ENCODE measurements around the gene ASB10.

DNA sequence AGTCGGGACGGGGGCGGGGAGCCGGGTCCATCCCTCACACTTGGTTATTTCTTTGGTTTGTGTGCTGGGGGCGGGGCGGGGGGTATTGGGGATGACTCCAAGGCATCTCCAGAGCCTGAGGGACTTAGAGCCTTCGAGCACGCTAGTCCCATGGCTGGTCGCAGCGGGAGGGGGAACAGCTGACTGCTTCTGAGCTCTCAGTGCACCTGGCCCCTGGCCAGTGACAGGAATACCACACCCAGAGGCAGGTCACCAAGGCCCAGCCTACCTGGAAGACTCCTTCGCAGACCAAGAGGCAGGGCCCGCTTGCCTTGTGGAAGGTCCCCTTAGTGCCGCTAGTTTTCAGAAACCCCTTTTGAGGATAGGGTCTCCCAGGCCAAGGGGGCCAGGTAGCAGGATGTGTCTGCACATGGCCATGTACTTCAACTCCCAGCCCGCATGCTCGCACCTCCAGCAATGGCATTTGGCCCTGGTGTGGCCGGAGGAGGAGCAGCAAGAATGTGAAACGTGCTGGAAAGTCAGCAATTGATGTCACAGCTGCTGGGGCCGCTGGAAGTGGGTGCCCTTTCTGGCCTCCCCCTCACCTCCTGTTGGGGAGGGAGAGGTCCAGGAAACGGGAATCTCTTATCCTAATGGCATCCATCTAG lies 60.4 kb downstream of the ASB10 start:
- TF ChIP-seq POLR2A (IDR thresholded peaks at IDR 0.05; ENCODE audit: low read length) (no peak), GATA1 (IDR thresholded peaks at IDR 0.05; ENCODE audit: low read depth, low read length) (no peak)

Data from erythroblast (primary cell).